AG10803 (cell line): ENCODE measurements around the gene ARHGEF25.
A peak's percentile ranks its signal among the peaks of the same experiment; 100 is the strongest.

Experiments
- DNase-seq: peaks from one replicate; pipeline ENCODE4 v3.0.0; 2010; ENCODE audit warnings: low read depth
- H3K4me3 ChIP-seq: 2 replicates; pipeline ENCODE4 v1.5.1; 2011; ENCODE audit warnings: mild to moderate bottlenecking, low read length, control low read depth
- CTCF ChIP-seq: conservative IDR thresholded peaks from 2 replicates; pipeline ENCODE4 v1.5.1; 2011; ENCODE audit warnings: mild to moderate bottlenecking, low read length, control low read depth, inconsistent platforms

The ARHGEF25 gene

GRCh38 chr12:57610554-57611107, 604 bp upstream of the ARHGEF25 start:
- H3K4me3 ChIP-seq = peak overlapping the region; percentile 69
- DNase-seq = no peak
- TF ChIP-seq CTCF = no peak

GRCh38 chr12:57611827-57612710, 834 bp downstream of the ARHGEF25 start:
- TF ChIP-seq CTCF = no peak
- no peak for DNase-seq
- peak overlapping the region; percentile 69 for H3K4me3 ChIP-seq

- no peak overlapping the region for H3K4me3 ChIP-seq
- no peak for TF ChIP-seq CTCF
- DNase-seq = no peak
Observed at GRCh38 chr12:57612711-57613426, 1.6 kb downstream of the ARHGEF25 start.

GRCh38 chr12:57613427-57614109, 2.3 kb downstream of the ARHGEF25 start:
- no peak overlapping the region for H3K4me3 ChIP-seq

GRCh38 chr12:57614178-57614947, 3.1 kb downstream of the ARHGEF25 start:
- H3K4me3 ChIP-seq = no peak overlapping the region
- no peak for TF ChIP-seq CTCF
- peak; percentile 26 for DNase-seq

More at GRCh38 chr12:57613427-57614109, 2.3 kb downstream of the ARHGEF25 start:
- no peak for DNase-seq
- TF ChIP-seq CTCF = no peak

- no peak for DNase-seq
- no peak for TF ChIP-seq CTCF
- H3K4me3 ChIP-seq = no peak overlapping the region
Observed at GRCh38 chr12:57614948-57615500, 3.8 kb downstream of the ARHGEF25 start.
